ENCODE measurements around the gene ZSWIM1.

DNA sequence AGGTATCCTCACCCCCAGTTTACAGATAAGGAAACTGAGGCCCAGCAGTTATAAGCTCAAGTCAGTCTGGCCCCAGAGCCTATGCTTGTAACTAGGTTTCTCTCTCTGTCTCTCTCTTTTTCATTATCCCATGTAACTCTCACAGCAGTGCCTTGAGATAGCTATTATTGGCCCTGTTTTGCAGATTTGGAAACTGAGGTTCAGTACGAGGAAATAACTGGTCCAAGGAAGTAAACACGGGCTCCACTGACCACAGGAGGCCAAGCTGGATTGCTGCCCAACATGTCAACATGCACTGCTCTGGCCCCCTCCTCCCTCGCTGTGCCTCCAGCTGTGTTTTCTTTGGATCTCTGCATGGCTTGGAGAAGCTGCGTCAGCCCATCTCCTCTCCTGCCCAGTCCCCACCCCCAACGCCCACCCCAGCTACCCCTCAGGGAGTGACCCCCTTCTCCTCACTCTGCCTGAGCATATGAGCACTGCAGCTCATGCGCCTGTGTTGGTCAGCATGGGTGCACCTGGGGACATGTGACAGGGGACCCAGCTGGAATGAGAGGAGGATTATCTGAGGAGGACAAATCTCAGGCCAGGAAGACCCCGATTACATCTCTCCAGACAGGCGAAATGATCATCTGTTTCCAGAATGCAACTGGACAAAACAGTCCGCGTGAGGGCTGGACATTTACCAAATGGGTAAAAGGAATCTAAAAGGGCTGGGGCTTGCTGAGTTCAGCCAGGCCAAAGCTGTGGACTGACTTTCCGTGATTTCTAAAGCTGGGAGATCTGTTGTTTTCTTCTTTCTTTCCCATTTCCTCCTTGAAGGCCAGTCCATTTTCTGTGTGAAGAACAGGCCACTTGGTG, 38.7 kb downstream of the ZSWIM1 start:
- TF ChIP-seq EZH2phosphoT487 (IDR thresholded peaks at IDR 0.05; ENCODE audit: insufficient read depth, low read depth) (no peak), EZH2 (IDR thresholded peaks at IDR 0.05; ENCODE audit: insufficient read depth, poor library complexity, severe bottlenecking) (no peak)

Measured in GM23248 (cell line).